K562 (cell line): ENCODE results near the gene LRRC3B. TPM values are rescaled to one million over a fixed set of nuclear protein-coding genes. Genes with fewer than 3 reads are reported as not detected.
A peak's percentile ranks its signal among the peaks of the same experiment; 100 is the strongest.

Experiments
- ATAC-seq: fragments of 200-7000 bp; cut with Tn5 transposase; 3 replicates; pipeline ENCODE4 v1.9.1; 2020; ENCODE audit warnings: moderate library complexity
- BruUV-seq: library from RNA; stranded (reverse); fragments of 400-500 nt; replicated peaks from 2 replicates; lab custom pipeline; 2021; lab: Mats Ljungman, UMichigan
- CTCF ChIA-PET: fragments of 300-600 bp; formaldehyde crosslinking; extraction: SDS; loops from one replicate; lab custom pipeline; 2021; ENCODE audit warnings: low intra/inter-chr PET ratio; lab: Yijun Ruan, JAX
- POLR2A ChIA-PET: fragments of 300-600, 350-650 bp; sonication (Branson Sonifier 250); formaldehyde crosslinking; extraction: SDS; loops from one replicate; lab custom pipeline; 2021; ENCODE audit warnings: antibody characterized with exemption, inconsistent platforms; lab: Yijun Ruan, JAX
- DNase-seq, 4 experiments: peaks; one replicate each; pipeline versions ENCODE4 v3.0.0 to v3.0.0-alpha.2; 2011 to 2018; ENCODE audit warnings: low spot score in 3 of 4, mixed read lengths in 3 of 4; ENCODE audit errors: extremely low read depth in 1 of 4
- FAIRE-seq: peaks from 2 replicates; lab custom pipeline; 2011; peaks lifted over from hg19 to GRCh38; lab: Jason Lieb, UNC
- H2AFZ ChIP-seq: 2 replicates; pipeline ENCODE4 v1.6.0; 2011; ENCODE audit warnings: low read depth, low read length, control low read depth, inconsistent platforms
- H3K27ac ChIP-seq: fragments of 200-600 bp; 3 replicates; pipeline ENCODE4 v1.8.0; 2011; ENCODE audit warnings: low read depth, mild to moderate bottlenecking, control low read depth, inconsistent platforms, low read length, moderate library complexity, mixed read lengths; ENCODE audit errors: extremely low read depth
- H3K27me3 ChIP-seq, 2 experiments: fragments of 300-600 bp in 1 of 2; 2 replicates in 1 of 2; 3 replicates in 1 of 2; pipeline versions ENCODE4 v1.6.0 to v1.8.0; 2011; ENCODE audit warnings: inconsistent platforms in 2 of 2, low read length in 2 of 2, mild to moderate bottlenecking in 1 of 2, mixed read lengths in 1 of 2, moderate library complexity in 1 of 2; ENCODE audit not compliant: control insufficient read depth in 2 of 2, insufficient read depth in 2 of 2
- H3K36me3 ChIP-seq: fragments of 300-600 bp; 3 replicates; pipeline ENCODE4 v1.8.0; 2011; ENCODE audit warnings: mild to moderate bottlenecking, low read length, inconsistent platforms; ENCODE audit not compliant: control insufficient read depth, insufficient read depth
- H3K4me1 ChIP-seq, 2 experiments: fragments of 200-600 bp in 1 of 2; replicated peaks in 1 of 2; 2 replicates in 1 of 2; 3 replicates in 1 of 2; pipeline versions ENCODE4 v1.5.1 to v1.8.0; 2011; ENCODE audit warnings: inconsistent platforms in 2 of 2, low read length in 2 of 2, mild to moderate bottlenecking in 1 of 2, mixed read lengths in 1 of 2, moderate library complexity in 1 of 2; ENCODE audit not compliant: control insufficient read depth in 2 of 2, insufficient read depth in 2 of 2
- H3K4me2 ChIP-seq: 2 replicates; pipeline ENCODE4 v1.6.1; 2011; ENCODE audit warnings: low read length, control low read depth, inconsistent platforms, mixed read lengths; ENCODE audit not compliant: insufficient read depth
- H3K4me3 ChIP-seq: fragments of 200-600 bp; sonication (generic), shearing (Covaris generic); 2 replicates; pipeline ENCODE4 v1.5.1; 2016; ENCODE audit warnings: control low read depth, inconsistent platforms
- H3K79me2 ChIP-seq: fragments of 200-600 bp; 3 replicates; pipeline ENCODE4 v1.8.0; 2011; ENCODE audit warnings: low read length, inconsistent platforms; ENCODE audit not compliant: control insufficient read depth, insufficient read depth
- H3K9ac ChIP-seq, 2 experiments: 2 replicates each; pipeline versions ENCODE4 v1.6.0 to v1.6.1; 2011; ENCODE audit warnings: low read depth in 2 of 2, low read length in 2 of 2, control low read depth in 1 of 2, inconsistent platforms in 1 of 2, mild to moderate bottlenecking in 1 of 2, mixed read lengths in 1 of 2; ENCODE audit not compliant: insufficient read depth in 1 of 2
- H3K9me1 ChIP-seq: one replicate; pipeline ENCODE4 v1.6.0; 2011; ENCODE audit warnings: inconsistent platforms, mild to moderate bottlenecking, low read length, moderate library complexity; ENCODE audit not compliant: control insufficient read depth, insufficient read depth
- H3K9me3 ChIP-seq: replicated peaks from 2 replicates; pipeline ENCODE4 v1.5.1; 2011; ENCODE audit warnings: low read depth, low read length, inconsistent platforms; ENCODE audit not compliant: control insufficient read depth, insufficient read depth
- H4K20me1 ChIP-seq: replicated peaks from 2 replicates; pipeline ENCODE4 v1.6.1; 2011; ENCODE audit warnings: low read length, inconsistent platforms, mixed read lengths; ENCODE audit not compliant: control insufficient read depth, insufficient read depth
- CBFA2T3 ChIP-seq: fragments of 450-650 bp; IDR thresholded peaks from 2 replicates; pipeline ENCODE4 v1.6.1; 2017
- CHCHD3 ChIP-seq: fragments of 250-450 bp; sonication (Bioruptor Pico); IDR thresholded peaks from 2 replicates; pipeline ENCODE4 v2.1.2; 2022; ENCODE audit warnings: mild to moderate bottlenecking
- E2F3 ChIP-seq: fragments of 250-450 bp; sonication (Bioruptor Pico); IDR thresholded peaks from 2 replicates; pipeline ENCODE4 v1.4.0; 2020; ENCODE audit warnings: mild to moderate bottlenecking
- MAFF ChIP-seq: IDR thresholded peaks from 2 replicates; pipeline ENCODE4 v1.6.1; 2012; ENCODE audit warnings: low read length, improper control_type of control experiment
- ZNF316 ChIP-seq: fragments of 450-650 bp; IDR thresholded peaks from 2 replicates; pipeline ENCODE4 v1.6.1; 2016
- WGBS: fragments of 100-300 bp; shearing (Covaris generic); methylation state at CpG from one replicate; pipeline ENCODE4 v1.1.6; 2016; ENCODE audit warnings: low coverage, mixed read lengths; ENCODE audit not compliant: insufficient coverage; ENCODE audit errors: missing lambda C conversion rate; 5-methylcytosine and 5-hydroxymethylcytosine counted together
- in situ Hi-C: fragments of 300-500 bp; cut with MboI; formaldehyde crosslinking; loops from 4 replicates; pipeline ENCODE4 v1.15.0; 2018; ENCODE audit warnings: inconsistent platforms, mixed read lengths
- intact Hi-C: fragments of 100-400 bp; cut with micrococcal nuclease; formaldehyde crosslinking; loops from 2 replicates; pipeline ENCODE4 v1.14.2; 2022
- polyA plus RNA-seq, 8 experiments: library from polyadenylated mRNA; depleted of rRNA in 4 of 8; stranded (reverse) in 5 of 8; unstranded in 3 of 8; fragments of >200 nt; fragmentation: Nextera tagmentation in 2 of 8; fragmentation: Illumina TruSeq in 1 of 8; extraction: Ambion mirVana in 2 of 8; extraction: Trizol in 1 of 8; gene quantifications; 2 replicates each; pipeline versions ENCODE4 v1.2.1 to v1.2.3, GENCODE V29; 2011 to 2014; ENCODE audit warnings: inconsistent platforms in 1 of 8, missing spikeins in 1 of 8
- total RNA-seq, 7 experiments: library from RNA; depleted of rRNA in 6 of 7; stranded (reverse); fragments of >200 nt in 6 of 7; fragmentation: Illumina TruSeq in 2 of 7; extraction: Trizol in 2 of 7; gene quantifications; 2 replicates each; pipeline versions ENCODE4 v1.2.1 to v1.2.3, GENCODE V29; 2011 to 2021; ENCODE audit warnings: low replicate concordance in 1 of 7
- TF ChIP-seq, protein P1 (sequence below): fragments of 250-450 bp; sonication (Bioruptor Pico); IDR thresholded peaks from 2 replicates; pipeline ENCODE4 v1.5.0; 2020; ENCODE audit warnings: mild to moderate bottlenecking, borderline replicate concordance
- TF ChIP-seq, protein P2 (sequence below): fragments of 200-400 bp; formaldehyde crosslinking; IDR thresholded peaks from 2 replicates; pipeline ENCODE4 v1.6.1; 2017; ENCODE audit warnings: mild to moderate bottlenecking, low read depth, low read length, moderate library complexity

The LRRC3B gene
- total and polyA plus RNA-seq, 9 of the 15 experiments (the other 6 are each of a cell fraction or from before 2014, with no cell fraction given), result under 0.01 to 0.33 TPM; not detected in 7

DNA sequence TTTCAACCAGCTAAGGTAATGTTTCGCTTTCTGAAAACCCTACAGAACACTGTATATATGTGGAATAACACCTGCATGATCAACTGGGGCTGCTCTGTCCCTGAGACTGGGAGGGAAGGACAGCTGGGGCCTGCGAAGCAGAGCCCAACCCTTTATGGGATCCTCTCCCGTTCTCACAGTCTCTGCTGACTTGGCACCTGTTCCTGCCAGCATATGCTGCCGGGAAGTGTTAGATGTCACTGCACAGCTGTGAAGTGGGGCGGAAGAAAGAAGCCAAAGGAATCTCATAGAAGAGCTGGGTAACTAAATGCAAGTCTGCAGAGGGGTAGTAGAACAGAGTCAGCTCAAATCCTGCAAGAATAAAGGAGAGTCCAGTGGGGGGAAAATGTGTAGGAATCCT, 29.6 kb downstream of the LRRC3B start (continued):
- TF ChIP-seq, protein P1, sequence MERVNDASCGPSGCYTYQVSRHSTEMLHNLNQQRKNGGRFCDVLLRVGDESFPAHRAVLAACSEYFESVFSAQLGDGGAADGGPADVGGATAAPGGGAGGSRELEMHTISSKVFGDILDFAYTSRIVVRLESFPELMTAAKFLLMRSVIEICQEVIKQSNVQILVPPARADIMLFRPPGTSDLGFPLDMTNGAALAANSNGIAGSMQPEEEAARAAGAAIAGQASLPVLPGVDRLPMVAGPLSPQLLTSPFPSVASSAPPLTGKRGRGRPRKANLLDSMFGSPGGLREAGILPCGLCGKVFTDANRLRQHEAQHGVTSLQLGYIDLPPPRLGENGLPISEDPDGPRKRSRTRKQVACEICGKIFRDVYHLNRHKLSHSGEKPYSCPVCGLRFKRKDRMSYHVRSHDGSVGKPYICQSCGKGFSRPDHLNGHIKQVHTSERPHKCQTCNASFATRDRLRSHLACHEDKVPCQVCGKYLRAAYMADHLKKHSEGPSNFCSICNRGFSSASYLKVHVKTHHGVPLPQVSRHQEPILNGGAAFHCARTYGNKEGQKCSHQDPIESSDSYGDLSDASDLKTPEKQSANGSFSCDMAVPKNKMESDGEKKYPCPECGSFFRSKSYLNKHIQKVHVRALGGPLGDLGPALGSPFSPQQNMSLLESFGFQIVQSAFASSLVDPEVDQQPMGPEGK (CRISPR knock-in tag), result no peak
- no peak for TF ChIP-seq CHCHD3 (CRISPR knock-in tag)
- no peak for TF ChIP-seq E2F3 (CRISPR knock-in tag)

DNA sequence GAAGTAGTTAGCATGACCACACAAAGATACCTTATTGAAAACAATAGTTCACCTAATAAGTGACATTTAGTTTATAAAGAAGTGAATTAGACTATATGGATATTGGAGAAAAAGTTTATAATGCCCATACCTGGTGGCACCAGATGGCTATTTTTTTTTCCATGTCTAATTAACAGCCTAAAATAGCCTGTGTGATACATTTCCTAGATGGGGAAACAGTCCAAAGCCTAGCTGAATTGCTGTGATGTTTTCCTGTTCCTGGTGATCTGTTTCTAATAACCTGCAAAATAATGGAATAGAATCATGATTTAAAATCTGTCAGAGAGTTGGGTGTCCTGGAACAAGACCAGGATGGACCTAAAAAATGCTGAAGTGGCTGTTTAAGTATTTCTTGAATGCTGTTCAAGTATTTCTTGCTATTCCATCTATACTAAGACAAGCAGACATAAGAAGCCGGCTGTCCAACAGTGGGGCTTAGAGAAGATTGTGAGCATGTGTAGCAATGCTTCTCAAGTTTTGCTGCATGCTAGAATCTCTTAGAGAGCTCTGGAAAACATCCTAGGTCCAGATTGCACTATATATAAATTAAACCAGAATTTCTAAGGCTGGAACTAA, 31.3 kb downstream of the LRRC3B start:
- no TSS peak for BruUV-seq
- Histone ChIP-seq H3K27me3 (no peaks in the 10 kb centered on the region), H3K36me3 (no peaks in the 10 kb centered on the region), H3K4me1 (no peaks in the 10 kb centered on the region), H3K79me2 (no peaks in the 10 kb centered on the region), H2AFZ (no peak overlapping the region), H3K9ac (no peak overlapping the region), H3K4me2 (no peak overlapping the region), H3K4me3 (no peak overlapping the region), H4K20me1 (no peaks in the 10 kb centered on the region), H3K9me3 (no peaks in the 10 kb centered on the region), H3K9me1 (no peaks in the 10 kb centered on the region), H3K27ac (no peak overlapping the region)
- intact Hi-C loops, result no loop called here
- TF ChIP-seq ZNF316 (0 out of 2 replicates have a peak, but pooled peaks have one; percentile 18), MAFF (0 out of 2 replicates have a peak, but pooled peaks have one; percentile 8), CBFA2T3 (no peak)
- TF ChIP-seq, protein P2, sequence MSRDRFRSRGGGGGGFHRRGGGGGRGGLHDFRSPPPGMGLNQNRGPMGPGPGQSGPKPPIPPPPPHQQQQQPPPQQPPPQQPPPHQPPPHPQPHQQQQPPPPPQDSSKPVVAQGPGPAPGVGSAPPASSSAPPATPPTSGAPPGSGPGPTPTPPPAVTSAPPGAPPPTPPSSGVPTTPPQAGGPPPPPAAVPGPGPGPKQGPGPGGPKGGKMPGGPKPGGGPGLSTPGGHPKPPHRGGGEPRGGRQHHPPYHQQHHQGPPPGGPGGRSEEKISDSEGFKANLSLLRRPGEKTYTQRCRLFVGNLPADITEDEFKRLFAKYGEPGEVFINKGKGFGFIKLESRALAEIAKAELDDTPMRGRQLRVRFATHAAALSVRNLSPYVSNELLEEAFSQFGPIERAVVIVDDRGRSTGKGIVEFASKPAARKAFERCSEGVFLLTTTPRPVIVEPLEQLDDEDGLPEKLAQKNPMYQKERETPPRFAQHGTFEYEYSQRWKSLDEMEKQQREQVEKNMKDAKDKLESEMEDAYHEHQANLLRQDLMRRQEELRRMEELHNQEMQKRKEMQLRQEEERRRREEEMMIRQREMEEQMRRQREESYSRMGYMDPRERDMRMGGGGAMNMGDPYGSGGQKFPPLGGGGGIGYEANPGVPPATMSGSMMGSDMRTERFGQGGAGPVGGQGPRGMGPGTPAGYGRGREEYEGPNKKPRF, result no peak
- in situ Hi-C loops, result no loop called here
- no peak for FAIRE-seq
- ChIA-PET CTCF (no interaction called here), POLR2A (no interaction called here)
- 0% methylated on average over 1 of the region's 1 CpG for WGBS
- ATAC-seq, result no peak
- no peak for DNase-seq
